ENCODE measurements around the gene IQGAP2. TPM values are rescaled to one million over a fixed set of nuclear protein-coding genes. Genes with fewer than 3 reads are reported as not detected.

The IQGAP2 gene
- total and polyA plus RNA-seq, 8 donors, result 15.6 to 29.1 (median 17.1) TPM

- intact Hi-C loops (cut with DNase I), result no loop called here
- TF ChIP-seq CTCF (IDR thresholded peaks at IDR 0.05), result no peak
- Histone ChIP-seq H3K27ac (no peak overlapping the region), H3K36me3 (peaks cover 0 to 23% of the 10 kb centered on the region in 2 donors), H3K4me3 (no peak overlapping the region), H3K4me1 (peaks cover 0 to 3% of the 10 kb centered on the region in 2 donors), H3K9me3 (no peaks in the 10 kb centered on the region), H3K27me3 (no peaks in the 10 kb centered on the region)
- ATAC-seq (no peak), DNase-seq (no peak)
Measured at GRCh38 chr5:76663573-76663972, 260.5 kb downstream of the IQGAP2 start.

DNA sequence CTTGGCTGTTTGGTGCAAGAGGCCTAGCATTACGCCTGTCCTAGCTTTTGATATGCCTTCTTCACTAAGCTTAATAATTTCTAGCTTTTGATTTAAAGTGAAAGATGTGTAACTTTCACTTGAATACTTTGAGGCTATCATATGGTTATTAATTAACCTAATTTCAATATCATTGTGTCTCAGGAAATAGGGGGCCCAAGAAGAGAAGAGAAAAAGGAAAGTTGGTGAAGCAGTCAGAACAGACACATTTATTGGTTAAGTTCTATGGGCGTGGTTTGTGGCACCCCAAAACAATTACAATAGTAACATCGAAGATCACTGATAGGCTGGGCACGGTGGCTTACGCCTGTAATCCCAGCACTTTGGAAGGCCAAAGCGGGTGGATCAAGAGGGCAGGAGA is 261.0 kb downstream of the IQGAP2 start:
- Histone ChIP-seq H3K4me3 (no peak overlapping the region), H3K4me1 (peaks cover 0 to 3% of the 10 kb centered on the region in 2 donors), H3K27me3 (no peaks in the 10 kb centered on the region), H3K27ac (no peak overlapping the region), H3K36me3 (peaks cover 0 to 21% of the 10 kb centered on the region in 2 donors), H3K9me3 (no peaks in the 10 kb centered on the region)
- ATAC-seq (no peak), DNase-seq (no peak)
- TF ChIP-seq CTCF (IDR thresholded peaks at IDR 0.05), result no peak
- intact Hi-C loops (cut with DNase I), result no loop called here

DNA sequence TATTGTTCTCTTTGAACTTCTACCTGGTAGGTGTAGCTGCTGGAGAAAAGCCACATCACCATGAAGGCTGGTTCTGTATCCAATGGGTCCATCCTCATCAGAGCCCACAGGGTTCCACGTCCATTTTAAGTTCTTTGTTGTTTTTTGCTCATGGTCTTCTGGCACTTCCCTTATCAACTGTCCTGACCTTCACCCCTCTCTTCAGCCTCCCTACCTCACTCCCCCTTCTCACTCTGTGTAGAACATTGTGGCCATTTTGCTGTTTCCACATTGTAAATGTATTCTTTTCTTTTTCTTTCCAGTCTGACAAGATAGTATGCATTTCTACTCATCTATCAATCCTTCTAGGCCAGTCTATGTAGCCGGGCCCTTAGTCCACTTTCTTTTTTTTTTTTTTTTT is 264.4 kb downstream of the IQGAP2 start:
- ATAC-seq, result no peak

DNA sequence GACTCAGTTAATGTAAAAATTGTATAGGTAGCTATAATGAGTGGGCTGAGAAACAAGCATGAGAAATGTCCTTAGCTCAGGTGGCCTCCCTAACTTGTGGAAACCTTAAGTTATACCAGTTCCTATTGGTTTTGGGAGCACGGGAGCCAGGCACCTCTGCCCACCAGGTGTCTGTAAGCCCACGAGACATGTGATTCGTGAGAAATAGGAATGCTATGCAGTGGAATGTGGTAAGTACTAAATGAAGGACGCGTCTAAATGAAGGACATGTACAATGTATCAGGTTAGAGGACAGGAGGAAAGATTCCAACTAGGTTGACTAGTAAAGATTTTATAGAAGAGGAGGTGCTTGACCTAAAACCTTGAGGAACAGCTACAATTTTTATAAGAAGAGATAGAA is 266.2 kb downstream of the IQGAP2 start:
- peaks cover 0 to 22% of the 10 kb centered on the region in 2 donors for H3K36me3 ChIP-seq
- no peak for DNase-seq
- H3K27me3 ChIP-seq, result no peaks in the 10 kb centered on the region
- intact Hi-C loops (cut with DNase I), result no loop called here
- no peak for ATAC-seq
- no peaks in the 10 kb centered on the region for H3K4me1 ChIP-seq
- H3K4me3 ChIP-seq, result no peak overlapping the region
- no peaks in the 10 kb centered on the region for H3K9me3 ChIP-seq
- no peak for TF ChIP-seq CTCF (IDR thresholded peaks at IDR 0.05)
- H3K27ac ChIP-seq, result no peak overlapping the region

More for the DNA sequence above, 264.4 kb downstream of the IQGAP2 start:
- Histone ChIP-seq H3K4me1 (no peaks in the 10 kb centered on the region), H3K27me3 (no peaks in the 10 kb centered on the region), H3K36me3 (peaks cover 0 to 22% of the 10 kb centered on the region in 2 donors), H3K27ac (no peak overlapping the region), H3K9me3 (no peaks in the 10 kb centered on the region), H3K4me3 (no peak overlapping the region)
- TF ChIP-seq CTCF (IDR thresholded peaks at IDR 0.05), result no peak
- intact Hi-C loops (cut with DNase I), result no loop called here
- DNase-seq, result no peak

GRCh38 chr5:76670508-76670907 is 267.4 kb downstream of the IQGAP2 start:
- no peak overlapping the region for H3K27ac ChIP-seq
- intact Hi-C loops (cut with DNase I), result no loop called here
- DNase-seq (no peak), ATAC-seq (no peak)
- H3K4me1 ChIP-seq, result no peaks in the 10 kb centered on the region
- peaks cover 0 to 32% of the 10 kb centered on the region in 2 donors for H3K36me3 ChIP-seq
- H3K4me3 ChIP-seq, result no peak overlapping the region
- H3K27me3 ChIP-seq, result no peaks in the 10 kb centered on the region
- no peak for TF ChIP-seq CTCF (IDR thresholded peaks at IDR 0.05)
- H3K9me3 ChIP-seq, result no peaks in the 10 kb centered on the region

Data from left lung (tissue), 10 donors.